ENCODE results near the gene UMODL1.

- TF ChIP-seq FOXM1 (IDR thresholded peaks at IDR 0.05; ENCODE audit: borderline replicate concordance, low read depth) (no peak), TCF12 (IDR thresholded peaks at IDR 0.05; ENCODE audit: low read depth) (no peak), EP300 (IDR thresholded peaks at IDR 0.05; ENCODE audit: borderline replicate concordance) (no peak), RAD21 (IDR thresholded peaks at IDR 0.05; ENCODE audit: low read depth) (no peak), REST (IDR thresholded peaks at IDR 0.05; ENCODE audit: low read depth) (no peak), EGR1 (IDR thresholded peaks at IDR 0.05) (no peak), ZBTB7A (IDR thresholded peaks at IDR 0.05; ENCODE audit: low read depth) (no peak), CEBPB (IDR thresholded peaks at IDR 0.05) (no peak), USF1 (IDR thresholded peaks at IDR 0.05) (no peak), YY1 (IDR thresholded peaks at IDR 0.05; ENCODE audit: low read depth) (no peak)
These were observed 91.0 kb downstream of the UMODL1 start for GRCh38 chr21:42161956-42162681.
